GM18909 (cell line): ENCODE measurements around the gene GRM6.

ENCODE experiments used
- ATAC-seq: cut with Tn5 transposase; IDR thresholded peaks from one replicate; pipeline ENCODE4 v1.9.1; 2021; ENCODE audit warnings: mild to moderate bottlenecking; ENCODE audit not compliant: unreplicated experiment, poor library complexity

The GRM6 gene

DNA sequence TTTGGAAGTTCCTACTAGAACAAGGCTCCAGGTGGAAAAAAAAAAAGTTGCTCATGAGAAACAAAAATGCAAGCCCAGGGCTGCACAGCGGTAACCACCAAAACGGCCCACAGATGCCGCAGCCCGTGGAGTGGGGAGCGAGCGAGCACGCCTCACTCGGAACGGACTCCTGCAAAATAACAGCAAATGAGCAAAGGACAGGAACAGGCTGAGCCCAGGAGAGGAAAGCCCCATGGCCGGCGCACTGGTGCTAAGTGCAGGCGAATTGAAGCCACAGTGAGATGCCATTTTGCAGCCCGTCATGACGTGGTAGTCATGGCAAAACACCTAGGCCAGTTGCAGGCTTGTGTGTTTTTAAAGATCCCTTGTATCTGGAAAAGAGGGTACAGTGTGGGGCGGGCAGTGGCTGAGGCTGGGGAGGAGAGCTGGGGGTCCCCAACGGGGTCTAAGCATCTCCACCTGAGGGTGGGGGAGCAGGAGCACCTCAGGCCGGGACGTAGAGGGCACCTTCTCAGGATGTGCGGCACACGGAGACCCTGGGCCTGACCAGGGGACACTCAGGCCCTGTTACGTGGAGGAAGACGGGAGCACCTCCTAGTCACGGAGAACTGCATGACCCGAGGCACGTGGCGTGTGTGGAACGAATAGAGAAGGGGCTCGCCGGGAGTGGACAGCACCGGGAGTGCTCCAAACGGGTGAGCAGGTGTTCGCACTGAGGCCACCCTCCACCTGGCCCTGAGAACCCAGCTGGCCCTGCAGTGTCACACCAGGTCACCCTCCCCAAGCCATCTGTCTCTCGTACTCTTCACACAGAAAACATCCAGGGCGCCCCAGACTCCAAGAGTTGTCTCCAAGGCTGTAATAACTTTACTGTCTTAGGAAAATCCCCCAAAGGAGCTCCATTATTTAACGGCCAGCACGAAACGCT is 10.7 kb downstream of the GRM6 start:
- ATAC-seq = no peak

DNA sequence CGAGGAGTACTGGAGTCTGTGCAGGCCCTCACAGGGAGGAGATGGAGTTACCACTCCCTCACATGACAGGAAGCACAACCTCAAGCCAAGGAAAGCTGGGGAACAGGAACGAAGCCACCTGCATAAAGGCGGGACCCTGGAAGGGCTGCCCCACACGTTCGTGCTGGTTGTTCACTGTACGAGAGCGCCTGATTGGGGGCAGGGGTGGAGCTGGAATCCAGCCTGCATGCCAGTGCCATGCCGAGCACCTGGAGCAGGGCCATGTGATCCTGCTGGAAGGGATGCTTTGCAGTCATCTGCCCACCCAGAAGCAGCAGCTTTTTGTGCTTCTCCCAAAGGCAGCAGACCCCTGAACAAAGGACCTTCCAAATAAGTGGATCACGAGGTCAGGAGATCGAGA is 11.4 kb downstream of the GRM6 start:
- ATAC-seq = no peak

DNA sequence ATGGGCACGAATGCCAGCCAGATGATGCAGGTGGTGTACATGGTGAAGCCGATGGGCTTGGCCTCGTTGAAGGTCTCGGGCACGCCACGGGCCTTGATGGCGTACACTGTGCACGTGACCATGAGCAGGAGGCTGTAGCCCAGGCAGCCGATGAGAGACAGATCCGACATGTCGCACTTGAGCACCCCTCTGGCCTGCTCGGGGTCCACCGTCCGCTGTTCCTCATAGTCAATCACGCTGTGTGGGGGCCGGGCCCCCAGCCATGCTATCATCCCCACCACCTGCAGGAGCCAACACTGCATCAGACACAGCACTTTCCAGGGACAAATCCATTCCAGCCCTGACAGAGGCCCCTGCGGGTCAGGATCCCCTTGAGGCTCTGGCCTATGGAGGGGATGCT is 12.2 kb downstream of the GRM6 start:
- ATAC-seq = no peak

DNA sequence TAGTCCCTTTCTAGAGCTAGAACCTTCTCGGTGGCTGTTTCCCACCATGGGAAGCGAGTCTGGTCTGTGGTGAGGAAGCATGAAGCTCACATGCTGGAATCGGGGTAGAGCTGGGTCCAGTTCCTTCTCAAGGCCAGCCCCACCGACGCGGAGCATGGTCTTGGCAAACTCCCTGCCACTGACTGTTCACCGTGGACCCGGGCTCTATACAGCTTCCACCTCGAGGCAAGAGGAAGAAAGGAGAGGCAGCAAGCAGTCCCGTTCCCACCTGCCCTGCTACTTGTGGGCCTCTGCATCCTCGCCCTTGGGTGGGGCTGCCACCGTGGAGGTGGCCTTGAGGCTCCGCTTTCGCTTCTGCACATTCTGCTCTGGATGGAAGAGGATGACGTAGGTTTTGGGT is 13.7 kb downstream of the GRM6 start:
- no peak for ATAC-seq

DNA sequence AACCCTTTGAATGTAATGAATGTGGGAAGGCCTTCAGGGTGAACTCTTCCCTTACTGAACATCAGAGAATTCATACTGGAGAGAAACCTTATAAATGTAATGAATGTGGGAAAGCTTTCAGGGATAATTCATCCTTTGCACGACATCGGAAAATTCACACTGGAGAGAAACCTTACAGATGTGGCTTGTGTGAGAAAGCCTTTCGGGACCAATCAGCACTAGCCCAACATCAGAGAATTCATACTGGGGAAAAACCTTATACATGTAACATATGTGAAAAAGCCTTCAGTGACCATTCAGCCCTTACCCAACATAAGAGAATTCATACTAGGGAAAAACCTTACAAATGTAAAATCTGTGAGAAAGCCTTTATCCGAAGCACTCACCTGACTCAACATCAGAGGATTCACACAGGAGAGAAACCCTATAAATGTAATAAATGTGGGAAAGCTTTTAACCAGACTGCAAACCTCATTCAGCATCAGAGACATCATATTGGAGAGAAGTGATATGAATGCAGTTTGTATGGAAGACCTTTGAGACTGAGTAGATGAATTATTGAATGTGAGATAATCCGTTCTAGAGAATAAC is 29.6 kb downstream of the GRM6 start:
- ATAC-seq = no peak

DNA sequence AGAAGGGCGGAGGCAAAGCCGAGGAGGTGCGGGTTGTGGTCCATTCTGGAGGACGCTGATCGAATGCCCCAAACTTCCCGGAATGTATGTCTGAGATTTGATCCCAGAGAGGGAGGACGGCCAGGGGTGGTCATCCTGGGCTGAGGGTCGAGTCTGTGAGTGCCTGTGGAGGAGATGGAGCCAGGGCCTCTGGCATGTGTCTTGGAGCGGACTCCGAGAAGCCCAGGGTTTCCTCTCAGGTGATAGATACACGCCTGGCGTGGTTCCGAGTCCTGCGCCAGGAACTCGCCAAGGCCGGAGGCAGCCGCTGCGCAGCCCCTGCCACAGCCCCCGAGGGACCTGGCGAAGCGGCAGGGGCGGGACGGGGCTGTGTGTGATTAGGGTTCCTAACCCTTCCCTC is 53.8 kb downstream of the GRM6 start:
- no peak for ATAC-seq

DNA sequence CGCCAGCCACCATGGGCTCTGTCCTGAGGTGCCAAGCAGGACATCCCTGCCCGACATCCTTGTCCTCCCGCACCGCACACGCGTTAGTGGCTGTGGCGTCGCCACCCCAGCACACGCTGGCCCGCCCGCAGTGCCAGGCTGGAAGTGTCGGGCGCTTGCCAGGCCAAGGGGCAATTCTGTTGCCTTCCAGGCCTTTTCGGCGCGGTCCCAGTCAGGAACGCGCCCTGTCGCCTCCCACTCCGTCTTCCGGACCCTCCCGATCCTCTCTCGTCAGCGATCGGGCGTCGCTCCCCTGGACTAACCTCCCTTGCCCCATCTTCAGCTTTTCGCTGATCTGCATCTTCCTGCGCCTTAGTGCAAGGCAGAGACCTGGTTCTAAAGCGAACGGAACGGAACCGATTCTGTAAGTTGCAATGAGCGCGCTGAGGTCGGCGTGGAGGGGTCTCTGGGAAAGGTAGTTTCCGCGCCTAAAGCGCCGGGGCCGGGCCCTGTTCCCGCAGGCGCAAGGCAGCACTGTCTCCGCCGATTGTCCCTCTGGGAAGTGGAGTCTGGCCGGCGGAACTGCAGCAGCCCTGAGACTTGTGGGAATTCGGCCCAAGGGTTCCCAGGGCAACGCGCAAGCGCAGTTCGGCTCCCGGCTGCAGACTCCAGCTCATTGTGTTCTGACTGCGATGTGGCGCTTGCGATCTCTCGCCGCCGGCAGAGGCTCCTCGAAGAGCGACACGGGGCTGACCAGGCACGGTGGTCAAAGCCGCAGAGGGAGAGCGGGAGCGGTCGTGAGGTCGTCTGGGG is 54.4 kb downstream of the GRM6 start, which contains the start of gene ZNF454:
ZNF454 (plus strand) TSS at position 630 of the 792 bp plus-strand sequence. CDS start 1,594 bp downstream, outside the sequence.
- no peak for ATAC-seq

DNA sequence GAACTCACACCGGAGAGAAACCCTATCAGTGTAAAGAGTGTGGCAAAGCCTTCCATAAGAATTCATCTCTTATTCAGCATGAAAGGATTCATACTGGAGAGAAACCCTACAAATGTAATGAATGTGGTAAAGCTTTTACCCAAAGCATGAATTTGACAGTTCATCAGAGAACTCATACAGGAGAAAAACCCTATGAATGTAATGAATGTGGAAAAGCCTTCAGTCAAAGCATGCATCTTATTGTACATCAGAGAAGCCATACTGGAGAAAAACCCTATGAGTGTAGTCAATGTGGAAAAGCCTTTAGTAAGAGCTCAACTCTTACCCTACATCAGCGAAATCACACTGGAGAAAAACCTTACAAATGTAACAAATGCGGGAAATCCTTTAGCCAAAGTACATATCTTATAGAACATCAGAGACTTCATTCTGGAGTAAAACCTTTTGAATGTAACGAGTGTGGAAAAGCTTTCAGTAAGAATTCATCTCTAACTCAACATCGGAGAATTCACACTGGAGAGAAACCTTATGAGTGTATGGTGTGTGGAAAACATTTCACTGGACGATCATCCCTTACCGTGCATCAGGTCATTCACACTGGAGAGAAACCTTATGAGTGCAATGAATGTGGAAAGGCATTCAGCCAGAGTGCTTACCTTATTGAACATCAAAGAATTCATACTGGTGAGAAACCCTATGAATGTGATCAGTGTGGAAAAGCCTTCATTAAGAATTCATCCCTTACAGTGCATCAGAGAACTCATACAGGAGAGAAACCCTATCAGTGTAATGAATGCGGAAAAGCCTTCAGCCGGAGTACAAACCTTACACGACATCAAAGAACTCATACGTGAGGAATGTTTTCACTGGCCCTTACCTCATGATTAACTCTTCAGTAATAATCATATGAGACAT is 63.0 kb downstream of the GRM6 start:
- no peak for ATAC-seq
